UCSD-AML1 (cell line): ENCODE results near the gene TRMO.

Experiments
- DNase-seq: peaks from one replicate; lab custom pipeline; 2025; ENCODE audit not compliant: unreplicated experiment; lab: John Stamatoyannopoulos, UW

Gene TRMO

GRCh38 chr9:97938081-97938644 is 15.9 kb upstream of the TRMO start, which contains the start of gene HEMGN:
Gene HEMGN (minus strand): TSS chr9:97938172. CDS start chr9:97938136, 36 bp downstream.
- DNase-seq, result peak; percentile 73

GRCh38 chr9:97936998-97937397 is 14.7 kb upstream of the TRMO start:
- DNase-seq, result no peak

GRCh38 chr9:97935276-97935675 is 13.0 kb upstream of the TRMO start:
- DNase-seq, result no peak

- peak; percentile 31 for DNase-seq
These were observed 12.2 kb upstream of the TRMO start for GRCh38 chr9:97934321-97935115.

GRCh38 chr9:97933297-97933998 is 11.1 kb upstream of the TRMO start:
- DNase-seq, result no peak

- DNase-seq, result no peak
These were observed 8.7 kb upstream of the TRMO start for GRCh38 chr9:97930972-97931371.

- no peak for DNase-seq
These were observed 6.8 kb upstream of the TRMO start for GRCh38 chr9:97928986-97929604.

GRCh38 chr9:97925497-97926334 is 3.4 kb upstream of the TRMO start:
- DNase-seq, result no peak

GRCh38 chr9:97924386-97924785 is 2.1 kb upstream of the TRMO start:
- DNase-seq, result no peak

- peak; percentile 62 for DNase-seq
These were observed 1.3 kb upstream of the TRMO start for GRCh38 chr9:97923529-97924108.

- DNase-seq, result no peak
These were observed 3.0 kb downstream of the TRMO start for GRCh38 chr9:97919217-97919813.

GRCh38 chr9:97918611-97919010 is 3.7 kb downstream of the TRMO start:
- no peak for DNase-seq

GRCh38 chr9:97911970-97912369 is 10.3 kb downstream of the TRMO start:
- DNase-seq, result no peak

- DNase-seq, result no peak
These were observed 10.8 kb downstream of the TRMO start for GRCh38 chr9:97911528-97911927.

GRCh38 chr9:97910357-97910756 is 11.9 kb downstream of the TRMO start:
- DNase-seq, result no peak

- no peak for DNase-seq
These were observed 13.6 kb downstream of the TRMO start for GRCh38 chr9:97908705-97909104.

GRCh38 chr9:97907632-97908031 is 14.7 kb downstream of the TRMO start:
- no peak for DNase-seq

GRCh38 chr9:97907046-97907445 is 15.3 kb downstream of the TRMO start:
- peak; percentile 41 for DNase-seq

- peak; percentile 47 for DNase-seq
These were observed 16.0 kb downstream of the TRMO start for GRCh38 chr9:97906236-97906831.

GRCh38 chr9:97905228-97905627 is 17.1 kb downstream of the TRMO start:
- no peak for DNase-seq
